H7 (cell line): ENCODE results near the gene BAZ1A. TPM values are rescaled to one million over a fixed set of nuclear protein-coding genes. Genes with fewer than 3 reads are reported as not detected.

Source experiments
- DNase-seq: peaks from one replicate; pipeline ENCODE4 v3.0.0; 2012
- H3K27me3 ChIP-seq: 2 replicates; pipeline ENCODE4 v1.6.0; 2011; ENCODE audit warnings: mild to moderate bottlenecking, low read length; ENCODE audit not compliant: control insufficient read depth, insufficient read depth
- H3K36me3 ChIP-seq: replicated peaks from 2 replicates; pipeline ENCODE4 v1.5.1; 2011; ENCODE audit warnings: low read length; ENCODE audit not compliant: control insufficient read depth, insufficient read depth
- H3K4me3 ChIP-seq: 2 replicates; pipeline ENCODE4 v1.5.1; 2011; ENCODE audit warnings: low read depth, mild to moderate bottlenecking, control low read depth, low read length, moderate library complexity; ENCODE audit not compliant: insufficient read depth
- total RNA-seq: library from RNA; depleted of rRNA; stranded (reverse); fragments of >200 nt; shearing (Covaris generic); gene quantifications from 2 replicates; pipeline ENCODE4 v1.2.3, GENCODE V29; 2014

BAZ1A gene
- total RNA-seq, 1 experiment from 2014 or later = 31.4 TPM

DNA sequence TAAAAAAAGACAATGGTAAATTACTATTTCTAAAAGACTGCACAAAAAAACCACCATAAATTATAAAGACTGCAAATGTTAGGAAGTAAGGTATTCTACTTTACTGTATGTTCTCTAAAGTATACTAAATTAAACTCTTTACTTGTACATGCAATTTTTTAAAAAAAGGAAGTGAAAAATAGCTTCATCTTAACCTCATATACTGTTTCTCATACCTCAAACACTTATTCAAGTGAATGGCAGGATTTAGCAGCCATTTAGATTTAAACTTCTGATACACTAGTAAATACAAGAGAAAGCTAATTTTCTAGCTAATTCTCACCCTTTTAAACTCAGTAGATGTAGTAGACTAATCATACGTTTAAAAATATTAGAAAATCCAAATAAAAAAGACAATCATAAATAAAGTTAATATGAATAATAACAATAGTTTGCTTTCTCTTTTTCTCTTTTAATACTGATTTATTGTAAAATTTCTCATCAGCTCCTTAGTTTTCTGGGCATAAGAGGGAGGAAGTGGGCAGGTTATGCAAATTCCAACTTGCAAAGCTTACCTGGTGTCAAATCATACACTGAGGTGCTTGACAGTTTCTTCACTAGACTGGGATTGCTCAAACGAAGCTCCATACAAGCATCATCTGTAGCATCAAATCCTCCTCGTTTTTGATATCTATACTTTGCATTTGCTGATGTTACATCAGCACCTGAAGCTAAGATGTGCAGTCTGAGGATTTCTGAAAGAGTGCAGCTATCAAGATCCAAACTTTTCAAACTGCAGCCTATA lies 89.7 kb downstream of the BAZ1A start:
- Histone ChIP-seq H3K36me3 (0 out of 2 replicates have a peak, but pooled peaks cover 2% of the 10 kb centered on the region), H3K27me3 (no peaks in the 10 kb centered on the region), H3K4me3 (no peak overlapping the region)
- DNase-seq = no peak

DNA sequence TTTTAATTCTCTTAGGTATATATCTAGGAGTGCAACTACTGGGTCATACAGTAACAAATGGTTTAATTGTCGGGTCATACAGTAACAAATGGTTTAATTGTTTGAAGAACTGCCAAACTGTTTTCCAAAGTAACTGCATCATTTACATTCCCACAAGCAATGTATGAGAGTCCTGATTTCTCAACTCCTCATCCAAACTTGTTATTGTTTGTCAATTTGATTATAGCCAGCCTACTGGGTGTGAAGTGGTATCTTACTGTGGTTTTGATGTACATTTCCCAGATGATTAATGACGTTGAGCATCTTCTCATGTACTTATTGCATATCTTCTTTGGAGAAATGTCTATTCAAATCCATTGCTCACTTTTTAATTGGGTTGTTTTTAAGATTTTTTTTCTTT lies 93.1 kb downstream of the BAZ1A start:
- DNase-seq = no peak
- no peak overlapping the region for H3K4me3 ChIP-seq
- 0 out of 2 replicates have a peak, but pooled peaks cover 2% of the 10 kb centered on the region for H3K36me3 ChIP-seq
- no peaks in the 10 kb centered on the region for H3K27me3 ChIP-seq

DNA sequence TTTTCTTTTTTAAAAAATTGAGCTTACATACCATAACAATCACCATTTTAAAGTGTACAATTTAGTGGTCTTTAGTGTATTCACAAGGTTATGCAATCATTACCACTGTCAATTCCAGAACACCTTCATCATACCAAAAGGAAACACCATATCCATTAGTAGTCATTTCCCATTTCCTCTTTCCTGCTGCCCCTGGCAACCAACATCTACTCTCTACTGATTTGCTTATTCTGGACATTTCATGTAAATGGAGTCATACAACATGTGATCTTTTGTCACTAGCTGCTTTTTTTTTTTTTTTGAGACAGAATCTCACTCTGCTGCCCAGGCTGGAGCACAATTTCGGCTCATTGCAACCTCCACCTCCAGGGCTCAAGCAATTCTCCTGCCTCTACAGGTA lies 93.9 kb downstream of the BAZ1A start:
- no peak for DNase-seq
- Histone ChIP-seq H3K36me3 (0 out of 2 replicates have a peak, but pooled peaks cover 2% of the 10 kb centered on the region), H3K27me3 (no peaks in the 10 kb centered on the region), H3K4me3 (no peak overlapping the region)

GRCh38 chr14:34780646-34781045 lies 94.5 kb downstream of the BAZ1A start:
- DNase-seq = no peak
- Histone ChIP-seq H3K4me3 (no peak overlapping the region), H3K36me3 (0 out of 2 replicates have a peak, but pooled peaks cover 2% of the 10 kb centered on the region), H3K27me3 (no peaks in the 10 kb centered on the region)

- Histone ChIP-seq H3K4me3 (no peak overlapping the region), H3K27me3 (no peaks in the 10 kb centered on the region), H3K36me3 (0 out of 2 replicates have a peak, but pooled peaks cover 2% of the 10 kb centered on the region)
- DNase-seq = no peak
These were observed 96.4 kb downstream of the BAZ1A start for GRCh38 chr14:34778744-34779143.

- no peaks in the 10 kb centered on the region; the same call in 1 of the 2 replicates for H3K36me3 ChIP-seq
- H3K4me3 ChIP-seq = no peak overlapping the region
- no peak for DNase-seq
- no peaks in the 10 kb centered on the region for H3K27me3 ChIP-seq
These were observed 98.5 kb downstream of the BAZ1A start for GRCh38 chr14:34776611-34777010.

DNA sequence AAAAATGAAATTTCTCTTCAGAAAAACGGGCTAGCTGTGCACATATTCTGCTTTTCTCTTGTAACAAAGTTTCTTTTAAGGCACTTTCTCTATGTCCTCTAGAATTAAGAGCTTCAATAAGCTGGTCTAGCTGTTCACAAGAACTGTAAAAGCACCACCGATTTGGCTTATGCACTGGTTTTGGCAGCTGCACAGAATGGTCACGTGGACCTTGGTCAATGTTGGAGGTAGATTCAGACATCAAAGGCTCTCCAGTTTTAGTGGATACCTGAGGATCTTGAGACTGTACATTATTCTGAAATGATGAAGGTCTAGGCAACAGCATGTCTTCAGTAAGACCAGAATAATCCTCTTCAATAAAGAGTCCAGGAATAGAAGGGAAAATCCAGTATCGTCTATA lies 99.2 kb downstream of the BAZ1A start:
- no peak overlapping the region for H3K4me3 ChIP-seq
- no peak for DNase-seq
- H3K36me3 ChIP-seq = no peaks in the 10 kb centered on the region; the same call in 1 of the 2 replicates
- no peaks in the 10 kb centered on the region for H3K27me3 ChIP-seq

DNA sequence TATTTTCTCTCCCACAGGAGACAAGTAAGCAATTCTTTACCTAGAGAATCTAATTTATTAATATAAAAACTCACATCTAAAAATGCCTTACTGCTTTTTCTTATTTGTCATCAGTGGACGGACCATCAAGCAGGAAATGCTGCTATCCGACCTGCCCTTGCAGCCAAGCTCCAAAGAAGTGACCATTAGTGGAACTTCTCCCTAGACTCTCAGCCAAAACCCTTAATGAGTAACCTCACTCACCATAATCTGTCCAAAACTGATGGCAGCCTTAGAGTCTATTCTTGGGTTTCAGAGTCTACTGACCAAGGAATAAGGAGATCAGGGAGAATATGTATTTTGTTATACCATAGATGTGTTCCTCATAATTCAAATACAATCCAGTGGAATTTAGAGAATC lies 99.8 kb downstream of the BAZ1A start:
- DNase-seq = no peak
- Histone ChIP-seq H3K27me3 (no peaks in the 10 kb centered on the region), H3K36me3 (no peaks in the 10 kb centered on the region; the same call in 1 of the 2 replicates), H3K4me3 (no peak overlapping the region)

DNA sequence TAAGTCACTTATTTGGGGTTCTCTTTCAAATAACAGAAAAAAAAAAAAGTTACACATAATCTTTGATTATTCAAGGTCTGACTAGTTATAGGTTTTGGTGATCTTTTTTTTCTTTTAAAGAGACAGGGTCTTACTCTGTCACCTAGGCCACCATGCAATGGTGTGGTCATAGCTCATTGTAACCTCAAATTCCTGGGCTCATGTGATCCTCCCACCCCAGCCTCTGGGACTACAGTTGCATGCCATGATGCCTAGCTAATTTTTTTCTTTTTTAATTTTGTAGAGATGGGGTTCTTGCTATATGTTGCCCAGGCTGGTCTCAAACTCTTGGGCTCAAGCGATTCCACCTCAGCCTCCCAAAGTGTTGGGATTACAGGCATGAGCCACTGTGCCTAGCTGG lies 104.3 kb downstream of the BAZ1A start:
- DNase-seq = no peak
- Histone ChIP-seq H3K36me3 (no peaks in the 10 kb centered on the region; the same call in 1 of the 2 replicates), H3K27me3 (no peaks in the 10 kb centered on the region), H3K4me3 (no peak overlapping the region)

DNA sequence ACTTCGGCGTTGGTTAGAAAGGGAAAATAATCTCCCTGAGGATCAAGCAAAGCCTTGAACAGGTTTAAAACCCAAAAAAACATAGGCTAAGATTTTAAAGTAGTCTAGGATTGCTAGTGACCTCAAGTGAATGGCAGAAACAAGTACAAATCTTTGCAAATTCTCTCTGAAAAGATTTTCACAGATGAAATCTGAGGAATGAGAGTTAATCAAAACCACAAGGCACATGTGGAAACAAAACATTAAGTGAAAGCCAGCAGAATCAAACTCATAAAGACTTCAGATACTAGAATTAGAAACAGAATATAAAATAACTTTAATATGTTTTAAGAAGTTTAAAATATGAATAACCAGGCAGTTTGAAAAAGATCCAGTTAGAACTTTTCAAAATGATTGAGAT lies 108.6 kb downstream of the BAZ1A start:
- Histone ChIP-seq H3K4me3 (no peak overlapping the region), H3K27me3 (no peaks in the 10 kb centered on the region), H3K36me3 (no peaks in the 10 kb centered on the region)
- DNase-seq = no peak

DNA sequence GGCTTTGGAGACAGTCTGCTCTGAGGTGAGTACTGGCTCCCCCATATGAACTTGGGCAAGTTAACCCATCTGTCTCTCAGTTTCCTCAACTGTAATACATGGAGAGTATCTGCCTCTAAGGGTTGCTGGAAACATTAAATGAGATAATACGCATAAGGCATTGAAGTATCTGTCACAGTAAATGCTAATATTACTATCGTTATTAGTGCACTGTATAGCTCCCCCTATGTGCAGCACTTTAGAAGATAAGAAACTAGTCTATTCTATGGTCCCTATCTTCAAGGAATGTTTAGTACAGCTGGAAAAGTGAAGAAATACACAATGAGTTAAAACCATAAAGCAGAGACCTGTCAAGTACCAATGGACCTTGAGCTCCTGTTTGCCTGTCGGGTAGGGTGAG lies 109.1 kb downstream of the BAZ1A start:
- H3K27me3 ChIP-seq = no peaks in the 10 kb centered on the region
- DNase-seq = no peak
- no peaks in the 10 kb centered on the region for H3K36me3 ChIP-seq
- H3K4me3 ChIP-seq = no peak overlapping the region

GRCh38 chr14:34755215-34755614 lies 119.9 kb downstream of the BAZ1A start:
- no peaks in the 10 kb centered on the region for H3K36me3 ChIP-seq
- no peak for DNase-seq
- no peaks in the 10 kb centered on the region for H3K27me3 ChIP-seq
- H3K4me3 ChIP-seq = no peak overlapping the region

- no peak for DNase-seq
- Histone ChIP-seq H3K4me3 (no peak overlapping the region), H3K36me3 (no peaks in the 10 kb centered on the region), H3K27me3 (no peaks in the 10 kb centered on the region)
These were observed 120.5 kb downstream of the BAZ1A start for GRCh38 chr14:34754687-34755086.

DNA sequence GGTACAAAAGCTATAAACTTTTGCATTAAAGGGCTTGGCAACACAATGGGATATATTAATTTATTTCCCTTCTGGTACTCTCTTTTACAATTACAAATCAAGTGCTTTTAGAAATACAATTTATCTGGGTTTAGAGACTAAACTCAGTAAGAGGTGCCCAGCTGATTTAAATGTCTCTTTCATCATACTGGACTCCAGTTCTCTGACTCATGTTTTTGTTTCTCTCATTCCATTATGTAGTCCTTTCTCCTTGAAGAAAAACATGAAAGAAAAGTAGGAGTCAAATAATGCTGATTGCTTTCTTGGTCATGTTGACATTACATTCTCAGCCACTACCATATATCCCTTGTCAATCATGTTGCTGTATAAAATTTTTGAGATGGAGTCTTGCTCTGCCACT lies 124.5 kb downstream of the BAZ1A start:
- no peak for DNase-seq
- no peaks in the 10 kb centered on the region for H3K27me3 ChIP-seq
- no peak overlapping the region for H3K4me3 ChIP-seq
- H3K36me3 ChIP-seq = no peaks in the 10 kb centered on the region

- Histone ChIP-seq H3K36me3 (no peaks in the 10 kb centered on the region), H3K27me3 (no peaks in the 10 kb centered on the region), H3K4me3 (no peak overlapping the region)
- no peak for DNase-seq
These were observed 124.9 kb downstream of the BAZ1A start for GRCh38 chr14:34750233-34750632.
